SIG-M5 treated with dmso at 0.1 percent for 504 hours (cell line): ENCODE results near the gene TMEM9.

Experiments
- DNase-seq: peaks from one replicate; lab custom pipeline; 2025; ENCODE audit not compliant: unreplicated experiment; lab: John Stamatoyannopoulos, UW

Gene TMEM9

GRCh38 chr1:201127755-201128455 is 26.4 kb downstream of the TMEM9 start:
- no peak for DNase-seq

DNA sequence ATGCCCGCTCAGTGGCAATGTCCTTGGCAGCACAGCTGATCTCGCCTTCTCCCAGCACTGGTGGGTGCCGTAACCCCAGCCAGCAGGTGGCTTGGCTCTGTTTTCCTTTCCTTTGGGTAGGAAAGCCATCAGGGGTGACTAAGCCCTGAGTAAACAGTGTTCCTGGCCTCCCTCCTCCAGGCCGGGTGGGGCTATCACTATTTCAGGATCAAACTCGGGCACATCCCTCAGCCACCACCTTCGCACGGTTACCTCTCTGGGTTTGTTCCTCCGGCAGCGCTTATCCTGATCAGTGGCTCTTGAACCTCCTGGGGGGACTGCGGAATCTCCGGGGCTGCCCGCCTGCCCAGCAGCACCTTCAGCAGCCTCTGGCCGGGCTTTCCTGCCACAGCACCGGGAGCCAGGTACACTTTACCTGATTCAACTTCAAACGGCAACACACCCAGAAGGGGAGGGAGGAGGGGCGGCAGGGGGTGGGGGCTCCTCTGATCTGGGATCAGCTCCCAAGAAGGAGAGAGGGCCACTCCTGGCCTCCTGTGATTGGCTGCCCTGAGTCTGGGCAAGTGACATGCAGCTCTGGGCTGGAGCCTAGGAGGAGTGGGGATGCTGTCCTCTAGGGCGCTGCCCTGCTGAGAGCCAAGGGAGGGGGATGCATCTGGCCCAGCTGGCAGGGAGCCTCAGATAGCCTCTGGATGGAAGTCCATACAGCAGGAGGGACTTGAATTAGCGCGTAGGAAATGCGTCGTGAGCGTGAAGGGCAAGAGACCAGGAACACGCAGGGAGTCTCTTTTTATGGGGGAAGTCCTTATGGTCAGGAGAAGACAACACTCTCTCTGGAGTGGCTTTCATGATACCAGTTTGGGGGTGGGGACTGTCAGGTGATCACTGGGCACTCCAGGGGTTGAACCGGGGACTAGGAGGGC is 27.2 kb downstream of the TMEM9 start, which contains the start of gene ASCL5:
TSS of gene ASCL5 (minus strand) at position 353 of the 923 bp plus-strand sequence. CDS start 11,812 bp downstream, outside the sequence.
- no peak for DNase-seq

DNA sequence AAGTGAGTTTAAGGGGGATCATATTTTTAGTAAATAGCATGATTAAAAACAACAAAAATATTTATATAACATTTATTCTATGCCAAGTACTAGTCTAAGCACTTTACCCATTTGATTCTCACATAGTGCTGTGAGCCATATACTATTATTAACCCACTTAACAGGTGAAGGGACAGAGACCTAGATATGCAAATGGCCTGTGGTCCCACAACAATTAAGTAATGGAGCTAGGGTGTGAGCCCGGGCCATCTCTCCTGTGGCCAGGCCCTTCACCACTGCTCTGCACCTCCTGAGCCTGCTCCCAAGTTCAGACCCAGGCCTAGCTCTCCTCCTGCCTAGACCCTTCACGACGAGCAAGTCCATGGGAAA is 27.8 kb downstream of the TMEM9 start:
- no peak for DNase-seq

DNA sequence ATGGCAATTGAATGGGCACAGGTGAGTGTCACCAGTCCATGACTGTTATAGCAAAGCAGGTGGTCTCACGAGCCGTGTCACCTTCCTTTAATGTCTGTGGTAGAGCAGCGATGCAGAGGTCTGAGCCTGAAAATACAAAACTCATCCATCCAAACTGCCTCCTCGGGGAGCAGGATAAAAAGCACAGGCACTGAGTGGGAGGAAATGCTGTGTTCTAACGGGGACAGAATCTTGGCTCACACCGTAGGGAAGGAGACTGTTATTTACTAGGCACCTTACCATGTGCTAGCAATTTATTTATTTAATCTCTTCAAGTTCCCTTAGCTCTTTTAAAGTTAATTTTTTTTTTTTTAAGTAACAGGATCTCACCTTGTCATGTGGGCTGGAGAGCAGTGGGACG is 28.5 kb downstream of the TMEM9 start:
- no peak for DNase-seq

DNA sequence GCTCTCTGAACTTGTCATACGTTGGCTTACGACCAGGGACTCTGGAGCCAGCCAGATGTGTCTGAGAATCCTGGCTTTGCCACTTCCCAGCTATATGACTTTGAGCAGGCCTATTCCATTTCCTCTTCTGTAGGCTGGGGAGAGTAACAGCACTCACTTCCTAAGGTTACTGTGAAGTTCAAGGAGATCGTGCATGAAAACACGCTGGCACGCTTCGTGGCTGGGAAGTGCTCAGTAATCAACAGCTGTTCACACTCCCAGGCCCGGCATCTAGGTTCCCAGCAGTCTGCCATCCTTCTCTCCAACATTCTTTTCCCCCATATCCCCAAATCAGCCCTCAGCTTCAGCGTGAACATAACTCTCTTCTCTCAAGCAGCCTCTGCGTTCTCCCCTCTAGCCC is 29.3 kb downstream of the TMEM9 start:
- DNase-seq: no peak

DNA sequence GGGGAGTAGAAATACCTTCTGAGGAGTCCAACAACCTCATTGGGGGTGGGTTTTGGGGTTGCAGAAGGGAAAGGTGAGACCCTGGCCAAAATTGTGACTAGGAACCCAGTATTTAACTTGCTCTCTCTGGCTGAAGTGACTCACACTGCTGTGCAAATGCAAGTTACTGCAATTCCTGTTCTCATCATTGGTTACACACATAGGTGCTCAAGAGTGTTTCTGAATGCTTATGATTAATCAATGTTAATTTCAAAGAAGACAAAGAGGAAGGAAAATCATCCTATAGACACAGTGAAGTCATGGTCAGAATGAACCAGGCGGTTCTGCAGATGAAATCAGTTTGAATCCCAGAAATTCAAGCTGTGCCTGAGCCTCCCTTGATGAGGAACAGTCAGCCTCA is 30.4 kb downstream of the TMEM9 start:
- DNase-seq: no peak

GRCh38 chr1:201122321-201122957 is 31.8 kb downstream of the TMEM9 start:
- no peak for DNase-seq

DNA sequence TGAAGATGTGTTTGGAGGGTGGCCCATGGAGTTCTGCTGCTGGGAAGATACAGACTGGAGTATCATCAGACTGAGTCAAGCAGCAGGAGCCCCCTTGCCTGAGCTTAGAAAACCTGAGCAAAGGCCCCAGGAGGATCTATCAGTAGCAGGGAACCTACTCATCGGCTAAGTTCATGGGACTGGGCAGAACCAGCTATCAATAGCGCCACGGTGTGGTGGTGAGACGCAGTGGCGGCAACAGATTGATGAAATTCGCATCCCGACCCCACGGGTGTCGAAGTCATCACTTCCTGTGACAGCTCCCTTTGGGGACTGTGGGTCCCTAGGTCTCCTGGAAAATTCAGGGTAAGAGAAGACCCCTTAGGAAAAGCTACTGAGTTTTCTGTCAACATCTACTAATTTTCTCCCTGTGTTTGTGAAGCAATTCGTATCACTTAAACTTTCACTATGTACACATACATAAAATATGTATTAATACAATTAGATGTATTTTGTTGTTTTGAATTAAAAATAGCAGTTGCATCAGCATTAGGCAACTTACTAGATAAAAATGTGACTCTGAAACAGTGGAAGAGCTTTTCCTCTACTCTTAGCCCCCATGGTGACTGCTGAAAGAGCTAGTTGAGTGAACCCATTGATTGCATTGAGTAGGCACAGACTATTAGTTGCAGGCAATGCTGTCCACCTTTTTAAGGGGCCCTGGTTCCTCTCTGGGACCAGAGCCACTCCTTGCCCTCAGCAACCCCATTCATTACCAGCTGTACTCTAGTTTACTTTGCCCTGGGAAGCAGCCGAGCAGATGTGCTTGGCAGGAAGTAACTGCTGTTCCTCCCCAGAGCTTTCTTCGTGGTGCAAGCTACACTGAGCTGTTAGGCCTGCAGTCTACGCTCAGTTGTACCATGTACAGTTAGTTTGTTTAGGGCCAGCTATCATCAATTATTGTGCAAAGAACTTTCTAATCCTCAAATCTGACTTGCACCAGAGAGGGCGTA is 34.8 kb downstream of the TMEM9 start:
- DNase-seq: peak; percentile 73

- DNase-seq: no peak
Measured at GRCh38 chr1:201116091-201116490, 38.2 kb downstream of the TMEM9 start.

DNA sequence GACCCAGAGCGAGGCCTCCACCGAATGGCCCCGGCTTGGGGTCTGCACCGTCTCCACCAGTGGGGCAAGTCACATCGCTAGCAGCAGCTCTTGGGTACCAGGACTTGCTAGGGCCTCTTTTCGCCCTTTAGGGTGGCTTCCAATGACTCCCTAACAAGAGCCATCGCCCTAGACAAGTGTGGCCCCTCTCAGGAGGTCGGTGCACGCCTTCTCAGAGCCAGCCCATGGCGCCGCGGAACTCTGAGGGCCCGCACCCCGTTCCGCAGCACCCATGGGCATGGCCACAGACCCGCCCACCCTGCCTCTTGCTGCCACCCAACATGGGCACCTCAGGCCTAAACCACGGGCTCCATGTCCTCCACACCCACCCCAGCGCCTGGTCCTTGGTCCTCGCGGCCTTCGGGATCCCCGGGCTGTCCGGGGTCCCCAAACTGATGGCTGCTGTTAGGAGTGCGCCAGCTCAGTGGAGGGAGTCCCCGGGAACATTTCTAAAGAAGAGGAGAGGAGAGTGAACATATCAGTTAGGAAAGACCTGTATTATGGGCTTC is 38.8 kb downstream of the TMEM9 start:
- DNase-seq: no peak

- DNase-seq: peak; percentile 97
Measured at GRCh38 chr1:201114245-201115131, 39.8 kb downstream of the TMEM9 start.

DNA sequence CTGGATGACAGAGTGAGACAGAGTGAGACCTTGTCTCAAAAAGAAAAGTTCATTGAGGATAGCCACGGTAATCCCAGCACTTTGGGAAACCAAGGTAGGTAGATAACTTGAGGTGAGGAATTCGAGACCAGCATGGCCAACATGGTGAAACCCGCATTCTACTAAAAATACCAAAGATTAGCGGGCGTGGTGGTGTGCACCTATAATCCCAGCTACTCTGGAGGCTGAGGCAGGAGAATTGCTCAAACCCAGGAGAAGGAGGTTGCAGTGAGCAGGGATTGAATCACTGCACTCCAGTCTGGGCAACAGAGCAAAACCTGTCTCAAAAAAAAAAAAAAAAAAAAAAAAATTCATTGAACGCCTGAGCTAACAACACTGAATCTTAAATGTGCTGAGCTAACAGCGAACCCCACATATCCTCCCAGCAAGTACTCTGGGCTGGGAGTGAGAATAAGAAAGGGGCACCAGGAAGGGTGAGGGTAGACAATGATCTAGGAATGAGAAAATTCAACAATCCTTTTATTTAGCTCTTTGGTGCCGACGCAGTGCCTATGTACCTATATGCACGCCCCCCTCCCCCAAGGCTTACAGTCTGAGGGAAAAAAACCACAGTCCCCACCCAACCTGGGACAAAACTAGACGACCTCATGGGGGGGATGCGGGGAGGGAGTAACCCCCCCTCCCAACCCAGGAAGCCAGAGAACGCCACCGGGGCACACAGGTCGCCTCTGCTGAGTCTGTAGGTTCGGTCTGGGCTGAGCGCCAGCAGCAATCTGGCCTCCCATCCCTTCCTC is 40.6 kb downstream of the TMEM9 start:
- no peak for DNase-seq

GRCh38 chr1:201112926-201113325 is 41.3 kb downstream of the TMEM9 start:
- DNase-seq: no peak

- DNase-seq: no peak
Measured at GRCh38 chr1:201112173-201112731, 42.0 kb downstream of the TMEM9 start, which contains the start of gene CACNA1S. TSS of gene CACNA1S (minus strand) at chr1:201112426. CDS start at chr1:201112339, 87 bp downstream.

GRCh38 chr1:201111672-201112071 is 42.6 kb downstream of the TMEM9 start:
- DNase-seq: no peak

DNA sequence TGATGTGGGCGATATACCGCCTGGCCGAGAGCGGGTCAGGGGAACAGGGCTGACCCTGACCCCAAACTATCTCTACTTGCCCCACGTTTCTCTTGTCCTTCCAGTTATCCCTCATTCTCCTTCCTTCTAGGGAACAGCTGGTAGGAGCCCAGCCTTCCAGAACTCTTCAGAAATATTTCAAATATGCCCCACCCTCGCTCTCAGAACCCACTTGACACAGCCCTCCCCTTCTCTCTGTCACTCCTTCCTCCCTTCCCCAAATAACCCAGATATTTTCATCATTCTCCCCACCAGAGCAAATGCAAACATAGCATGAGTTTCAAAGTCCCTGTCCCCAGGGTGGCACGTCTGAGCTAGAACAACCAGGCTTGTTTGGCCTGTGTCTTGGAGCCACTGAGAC is 43.1 kb downstream of the TMEM9 start:
- no peak for DNase-seq

- no peak for DNase-seq
Measured at GRCh38 chr1:201110616-201111015, 43.7 kb downstream of the TMEM9 start.

DNA sequence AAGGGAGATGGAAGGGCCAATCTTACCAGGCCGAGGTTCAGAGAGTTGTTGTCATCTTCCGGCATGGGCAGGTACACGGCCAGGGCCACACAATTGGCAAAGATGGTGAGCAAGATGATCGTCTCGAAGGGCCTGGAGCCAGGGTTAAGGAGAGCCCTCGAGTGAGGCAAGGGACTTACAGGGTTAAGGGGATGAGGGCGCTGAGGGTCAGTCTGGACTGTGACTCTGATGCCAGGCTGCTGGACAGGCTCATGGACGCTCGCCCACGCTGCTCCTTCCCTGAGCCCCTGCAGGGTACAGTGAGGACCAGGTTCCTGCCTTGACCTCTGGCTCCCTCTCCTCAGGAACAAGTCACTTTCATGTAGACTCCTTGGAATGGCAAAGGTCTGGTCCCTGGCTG is 44.1 kb downstream of the TMEM9 start:
- no peak for DNase-seq
